Measurements from ENCODE around the gene CHMP6. TPM values are rescaled to one million over a fixed set of nuclear protein-coding genes. Genes with fewer than 3 reads are reported as not detected.

CHMP6 gene
- total RNA-seq (10 to 100 TPM; 18.4 to 22.5 (median 19.7) TPM), polyA plus RNA-seq (24.6 TPM)
- long read RNA-seq, donor 1, transcript CHMP6-201 (8 exons, 1,664 nt): major isoform, 102 of 107 reads
- long read RNA-seq, donor 1, partial matches to known transcripts: 3 of 107 reads
- long read RNA-seq, donor 1, other reads (novel, unspliced or antisense): 2 of 107 reads
- long read RNA-seq, donor 2, transcript CHMP6-201 (8 exons, 1,664 nt): major isoform, 41 of 43 reads
- long read RNA-seq, donor 2, partial matches to known transcripts: 0 of 43 reads
- long read RNA-seq, donor 2, other reads (novel, unspliced or antisense): 2 of 43 reads
- long read RNA-seq, donor 3, transcript CHMP6-201 (8 exons, 1,664 nt): major isoform, 227 of 244 reads
- long read RNA-seq, donor 3, partial matches to known transcripts: 7 of 244 reads
- long read RNA-seq, donor 3, other reads (novel, unspliced or antisense): 10 of 244 reads
- long read RNA-seq, donor 4, transcript CHMP6-201 (8 exons, 1,664 nt): major isoform, 51 of 56 reads
- long read RNA-seq, donor 4, partial matches to known transcripts: 0 of 56 reads
- long read RNA-seq, donor 4, other reads (novel, unspliced or antisense): 5 of 56 reads

- H3K4me1 ChIP-seq (ENCODE audit: control insufficient read depth, insufficient read depth, low read length): peaks cover 5% of the 10 kb centered on the region
- WGBS: under 1% methylated on average over 66 of the region's 66 CpGs
- H3K9me3 ChIP-seq (ENCODE audit: control insufficient read depth, low read length): no peaks in the 10 kb centered on the region
- DNase-seq (peak; percentile 84 to 92 (median 92)), ATAC-seq (peak; percentile 39 to 54)
- H3K27ac ChIP-seq (ENCODE audit: low read length): no peak within 1 kb of the TSS
- H3K27me3 ChIP-seq (ENCODE audit: control insufficient read depth, insufficient read depth): no peaks in the 10 kb centered on the region
- intact Hi-C loops (cut with DNase I): no loop called here
- H3K4me3 ChIP-seq (ENCODE audit: low read length): peak within 1 kb of the TSS; percentile 97
Observed at GRCh38 chr17:80991645-80992076, at the start of gene CHMP6. Gene CHMP6, plus strand, starts transcription at chr17:80991841. Its CDS starts 78 bp downstream, at chr17:80991919.

DNA sequence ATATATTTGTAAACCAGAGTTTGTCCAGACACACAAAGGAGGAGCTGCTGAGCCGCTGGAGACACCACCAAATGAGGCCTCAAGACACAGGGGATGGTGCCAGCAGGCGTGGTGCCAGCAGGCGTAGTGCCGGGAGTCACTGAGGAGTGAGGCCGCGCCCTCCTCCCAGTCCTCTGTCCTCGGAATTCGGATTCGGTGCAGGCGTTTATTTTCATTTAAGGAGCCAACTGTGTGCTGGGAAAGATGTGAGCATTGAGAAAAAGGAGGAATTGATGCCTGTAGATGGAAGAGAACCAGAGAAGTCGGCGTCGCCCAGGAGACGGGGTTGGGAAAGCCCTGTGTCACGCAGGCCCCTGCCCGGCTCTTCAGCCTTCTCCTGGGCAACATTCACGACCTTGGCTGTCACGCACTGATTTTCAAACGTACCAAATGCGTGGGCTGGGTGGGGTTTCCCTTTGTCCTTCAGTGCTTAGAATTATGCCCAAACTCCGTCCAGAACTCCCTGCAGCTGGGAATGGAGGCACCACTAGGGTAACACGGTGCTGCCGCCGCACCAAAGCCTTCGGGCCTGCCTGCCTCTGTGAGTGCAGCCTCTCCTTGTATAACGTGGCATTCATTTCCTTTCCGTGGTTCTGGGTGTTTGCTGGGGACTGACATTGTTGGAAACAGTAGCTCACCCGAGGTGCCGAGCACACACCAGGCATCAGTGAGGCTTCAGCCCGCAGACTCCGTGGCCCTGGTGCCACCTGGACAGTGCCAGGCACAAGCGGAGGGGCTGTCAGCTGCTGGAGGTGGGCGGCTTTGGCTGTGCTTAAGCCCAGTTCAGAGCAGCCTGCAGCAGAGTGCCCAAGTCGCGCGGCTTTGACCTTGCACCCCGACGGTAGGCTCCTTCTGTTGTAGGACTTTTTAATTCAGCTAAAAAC is 49.0 kb upstream of the CHMP6 start:
- intact Hi-C loops (cut with DNase I): no loop called here
- H3K9me3 ChIP-seq (ENCODE audit: control insufficient read depth, low read length): no peaks in the 10 kb centered on the region
- ATAC-seq (peak; percentile 94 to 95), DNase-seq (peak; percentile 96 to 99 (median 99))
- no peak overlapping the region for H3K4me3 ChIP-seq (ENCODE audit: low read length)
- peaks cover 4% of the 10 kb centered on the region for H3K4me1 ChIP-seq (ENCODE audit: control insufficient read depth, insufficient read depth, low read length)
- no peaks in the 10 kb centered on the region for H3K27me3 ChIP-seq (ENCODE audit: control insufficient read depth, insufficient read depth)
- 50% methylated on average over 38 of the region's 38 CpGs for WGBS
- H3K27ac ChIP-seq (ENCODE audit: low read length): no peak overlapping the region

DNA sequence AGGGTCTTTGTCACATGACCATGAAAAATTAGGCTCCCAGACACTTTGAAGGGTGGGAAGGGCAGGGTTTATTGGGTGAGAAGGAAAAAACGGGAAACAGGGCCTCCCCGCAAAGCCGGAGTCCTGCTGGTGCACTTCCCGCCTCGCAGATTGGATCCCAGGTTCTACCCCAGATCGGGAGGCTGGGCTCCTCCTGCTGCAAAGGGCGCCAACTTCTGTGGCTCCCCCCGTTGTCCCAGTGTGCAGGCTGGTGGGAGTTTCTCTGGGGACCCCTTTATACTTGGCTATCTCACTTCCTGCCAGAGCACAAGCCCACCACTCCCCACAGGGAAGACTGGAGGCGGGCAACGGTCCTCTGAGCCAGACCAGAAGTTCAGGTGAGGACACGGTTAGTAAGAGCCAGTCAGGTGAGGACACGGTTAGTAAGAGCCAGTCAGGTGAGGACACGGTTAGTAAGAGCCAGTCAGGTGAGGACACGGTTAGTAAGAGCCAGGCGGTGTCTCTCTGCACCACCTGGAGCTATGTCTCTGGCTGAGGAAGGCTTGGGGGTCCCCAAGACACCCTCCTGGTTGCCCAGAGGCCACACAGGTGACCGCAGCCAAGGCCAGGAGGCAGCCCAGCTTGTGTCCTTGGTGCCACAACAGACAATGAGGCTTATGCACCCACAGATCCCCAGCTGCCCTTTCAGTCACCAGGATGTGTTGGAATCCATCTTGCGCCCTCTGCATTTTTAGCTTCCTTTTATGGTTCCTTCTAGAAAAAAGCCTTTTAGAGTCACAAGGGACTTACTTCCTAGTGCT is 48.1 kb upstream of the CHMP6 start:
- intact Hi-C loops (cut with DNase I): no loop called here
- WGBS: 93% methylated on average over 17 of the region's 17 CpGs
- no peaks in the 10 kb centered on the region for H3K9me3 ChIP-seq (ENCODE audit: control insufficient read depth, low read length)
- no peak for ATAC-seq
- no peak overlapping the region for H3K27ac ChIP-seq (ENCODE audit: low read length)
- peak in 2 of 3 donors; percentile 33 to 43 for DNase-seq
- H3K27me3 ChIP-seq (ENCODE audit: control insufficient read depth, insufficient read depth): no peaks in the 10 kb centered on the region
- H3K4me3 ChIP-seq (ENCODE audit: low read length): no peak overlapping the region
- peaks cover 4% of the 10 kb centered on the region for H3K4me1 ChIP-seq (ENCODE audit: control insufficient read depth, insufficient read depth, low read length)

- Histone ChIP-seq H3K9me3 (ENCODE audit: control insufficient read depth, low read length) (no peaks in the 10 kb centered on the region), H3K27me3 (ENCODE audit: control insufficient read depth, insufficient read depth) (no peaks in the 10 kb centered on the region), H3K4me1 (ENCODE audit: control insufficient read depth, insufficient read depth, low read length) (peaks cover 4% of the 10 kb centered on the region), H3K27ac (ENCODE audit: low read length) (no peak overlapping the region), H3K4me3 (ENCODE audit: low read length) (no peak overlapping the region)
- intact Hi-C loops (cut with DNase I): no loop called here
- DNase-seq (peak in 1 of 3 donors; percentile 31), ATAC-seq (no peak)
- WGBS: 84% methylated on average over 9 of the region's 9 CpGs
Observed at GRCh38 chr17:80944326-80944725, 47.3 kb upstream of the CHMP6 start.

DNA sequence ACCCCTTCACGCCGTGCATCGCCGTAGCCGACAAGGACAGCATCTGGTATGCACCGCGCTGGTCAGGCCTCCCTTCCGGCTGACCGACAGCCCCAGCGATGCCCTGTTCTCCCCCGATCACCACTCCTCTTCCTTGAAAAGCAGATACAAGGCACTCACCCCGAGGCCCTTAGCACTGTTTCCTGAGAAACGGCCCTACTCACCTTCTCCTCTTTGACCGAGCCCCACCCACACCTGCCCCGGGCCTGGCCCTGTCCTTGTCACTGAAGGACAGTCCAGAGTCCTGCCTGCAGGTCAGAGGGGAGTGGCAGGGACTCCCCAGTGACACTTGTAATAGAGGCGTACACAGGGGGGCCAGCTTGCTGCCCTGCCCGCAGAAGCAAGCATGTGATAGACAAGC is 45.9 kb upstream of the CHMP6 start:
- Histone ChIP-seq H3K4me1 (ENCODE audit: control insufficient read depth, insufficient read depth, low read length) (peaks cover 4% of the 10 kb centered on the region), H3K9me3 (ENCODE audit: control insufficient read depth, low read length) (no peaks in the 10 kb centered on the region), H3K27ac (ENCODE audit: low read length) (no peak overlapping the region), H3K27me3 (ENCODE audit: control insufficient read depth, insufficient read depth) (no peaks in the 10 kb centered on the region), H3K4me3 (ENCODE audit: low read length) (no peak overlapping the region)
- intact Hi-C loops (cut with DNase I): no loop called here
- ATAC-seq (no peak), DNase-seq (peak in 2 of 3 donors; percentile 20 to 40)
- WGBS: 96% methylated on average over 17 of the region's 17 CpGs

DNA sequence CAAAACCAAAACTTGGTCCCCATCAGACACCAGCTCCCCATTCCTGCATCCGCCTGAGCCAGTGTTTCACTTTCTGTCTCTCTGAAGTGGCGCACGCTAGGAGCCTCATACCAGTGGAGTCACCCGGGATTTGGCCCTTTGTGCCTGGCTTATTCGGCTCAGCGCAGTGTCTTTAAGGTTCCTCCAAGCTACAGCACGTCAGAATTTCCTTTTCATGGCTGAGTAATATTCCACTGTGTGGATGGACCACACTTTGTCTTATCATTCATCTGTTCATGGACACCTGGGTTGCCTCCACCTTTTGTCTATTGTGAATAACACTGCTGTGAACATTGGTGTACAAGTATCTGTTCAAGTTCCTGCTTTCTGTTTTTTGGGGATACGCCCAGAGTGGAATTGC is 45.2 kb upstream of the CHMP6 start:
- WGBS: 96% methylated on average over 8 of the region's 8 CpGs
- intact Hi-C loops (cut with DNase I): no loop called here
- peak in 2 of 3 donors; percentile 8 to 13 for DNase-seq

GRCh38 chr17:80947200-80947940 is 44.3 kb upstream of the CHMP6 start:
- Histone ChIP-seq H3K4me1 (ENCODE audit: control insufficient read depth, insufficient read depth, low read length) (peaks cover 4% of the 10 kb centered on the region), H3K4me3 (ENCODE audit: low read length) (no peak overlapping the region), H3K27ac (ENCODE audit: low read length) (no peak overlapping the region), H3K9me3 (ENCODE audit: control insufficient read depth, low read length) (no peaks in the 10 kb centered on the region), H3K27me3 (ENCODE audit: control insufficient read depth, insufficient read depth) (no peaks in the 10 kb centered on the region)
- intact Hi-C loops (cut with DNase I): no loop called here
- ATAC-seq (no peak), DNase-seq (peak in 2 of 3 donors; percentile 21 to 37)
- 92% methylated on average over 21 of the region's 21 CpGs for WGBS

More for the DNA sequence above, 45.2 kb upstream of the CHMP6 start:
- ATAC-seq: no peak
- Histone ChIP-seq H3K9me3 (ENCODE audit: control insufficient read depth, low read length) (no peaks in the 10 kb centered on the region), H3K4me3 (ENCODE audit: low read length) (no peak overlapping the region), H3K4me1 (ENCODE audit: control insufficient read depth, insufficient read depth, low read length) (peaks cover 4% of the 10 kb centered on the region), H3K27me3 (ENCODE audit: control insufficient read depth, insufficient read depth) (no peaks in the 10 kb centered on the region), H3K27ac (ENCODE audit: low read length) (no peak overlapping the region)

DNA sequence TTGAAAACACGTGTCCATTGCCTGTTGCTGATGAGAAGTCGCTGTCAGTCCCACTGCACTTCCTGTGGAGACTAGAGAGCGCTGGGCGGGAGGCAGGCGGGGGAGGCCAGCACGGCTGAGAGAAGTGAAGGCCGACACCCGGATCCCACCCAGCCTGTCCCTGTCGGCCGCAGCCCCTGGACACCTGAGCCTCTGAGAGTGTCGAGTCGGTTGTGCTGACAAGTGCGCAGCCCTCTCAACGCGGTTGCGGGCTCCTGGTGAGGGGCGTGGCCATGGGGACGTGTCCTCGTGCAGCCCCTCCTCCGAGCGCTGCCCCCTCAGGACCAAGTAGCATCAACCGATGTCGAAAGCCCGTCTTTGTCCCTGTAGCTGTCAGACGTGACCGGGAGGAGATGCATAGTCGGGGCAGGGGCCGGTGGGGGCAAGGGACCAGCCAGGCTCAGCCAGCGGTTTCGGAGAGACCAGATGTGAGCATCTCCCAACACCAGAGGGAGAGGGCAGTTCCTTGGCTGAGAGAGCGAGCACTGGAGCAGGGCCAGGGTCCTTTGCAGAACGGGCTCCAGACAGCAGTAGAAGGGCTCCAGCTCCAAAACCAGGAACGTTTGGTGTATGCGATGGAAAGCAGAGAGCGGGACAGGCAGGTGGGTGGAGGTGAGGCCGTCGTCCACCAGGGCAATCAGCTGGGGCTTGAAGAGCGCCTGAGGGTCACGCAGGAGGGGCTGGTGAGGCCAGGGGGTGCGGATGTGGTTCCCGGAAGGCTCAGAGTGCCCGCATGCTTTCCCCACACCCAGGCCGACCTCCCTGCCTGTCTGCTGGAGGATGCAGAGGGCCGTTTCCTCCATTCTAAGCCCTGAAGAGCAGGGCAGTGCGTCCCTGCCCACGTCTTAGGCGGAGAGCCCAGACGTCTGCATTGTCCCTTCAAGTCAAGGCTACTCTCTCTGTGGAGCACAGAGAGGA is 43.3 kb upstream of the CHMP6 start:
- H3K9me3 ChIP-seq (ENCODE audit: control insufficient read depth, low read length): no peaks in the 10 kb centered on the region
- no peaks in the 10 kb centered on the region for H3K27me3 ChIP-seq (ENCODE audit: control insufficient read depth, insufficient read depth)
- DNase-seq: peak in 2 of 3 donors; percentile 62 to 72
- H3K4me3 ChIP-seq (ENCODE audit: low read length): no peak overlapping the region
- WGBS: 85% methylated on average over 48 of the region's 48 CpGs
- intact Hi-C loops (cut with DNase I): no loop called here
- ATAC-seq: peak in 1 of 2 donors; percentile 4
- no peak overlapping the region for H3K27ac ChIP-seq (ENCODE audit: low read length)
- H3K4me1 ChIP-seq (ENCODE audit: control insufficient read depth, insufficient read depth, low read length): no peaks in the 10 kb centered on the region

- peak in 1 of 2 donors; percentile 6 for ATAC-seq
- Histone ChIP-seq H3K27me3 (ENCODE audit: control insufficient read depth, insufficient read depth) (no peaks in the 10 kb centered on the region), H3K27ac (ENCODE audit: low read length) (no peak overlapping the region), H3K4me1 (ENCODE audit: control insufficient read depth, insufficient read depth, low read length) (no peaks in the 10 kb centered on the region), H3K9me3 (ENCODE audit: control insufficient read depth, low read length) (no peaks in the 10 kb centered on the region), H3K4me3 (ENCODE audit: low read length) (no peak overlapping the region)
- intact Hi-C loops (cut with DNase I): no loop called here
- DNase-seq: peak in 2 of 3 donors; percentile 41 to 52
- WGBS: 85% methylated on average over 16 of the region's 16 CpGs
Observed at GRCh38 chr17:80948976-80949450, 42.6 kb upstream of the CHMP6 start.

All from right cardiac atrium (tissue), 5 donors.